ENCODE results near the gene BTBD9. TPM values are rescaled to one million over a fixed set of nuclear protein-coding genes. Genes with fewer than 3 reads are reported as not detected.

BTBD9 gene
- total RNA-seq (2022; extraction: Qiagen RNA extraction): 2.1 to 2.8 TPM (median 2.4 TPM) in 5 replicates

GRCh38 chr6:38639498-38640215 lies at the start of gene BTBD9:
BTBD9 (minus strand) TSS chr6:38639929.

Other genes with a start within 250 kb of the BTBD9 start
- gene GLO1, start 63.2 kb upstream of the BTBD9 start, total RNA-seq (2022; extraction: Qiagen RNA extraction): 92.1 to 99.3 TPM (median 94.1 TPM) in 5 replicates
- gene DNAH8, start 75.4 kb upstream of the BTBD9 start, total RNA-seq (2022; extraction: Qiagen RNA extraction): not detected in 5 replicates

All from A549 treated with CORT108297 at 1 μM for 4 hours (cell line).